H9 (cell line): ENCODE results near the gene TCIRG1. TPM values are rescaled to one million over a fixed set of nuclear protein-coding genes. Genes with fewer than 3 reads are reported as not detected.

Experiments used
- DNase-seq: peaks from one replicate; pipeline ENCODE4 v3.0.0-alpha.2; 2017
- H2AFZ ChIP-seq: one replicate; pipeline ENCODE4 v1.6.1; 2013; ENCODE audit warnings: mild to moderate bottlenecking, low read length, control low read depth, moderate library complexity
- H2AK5ac ChIP-seq: 2 replicates; pipeline ENCODE4 v1.6.1; 2013; ENCODE audit warnings: low read length, control low read depth, mixed read lengths; ENCODE audit not compliant: insufficient read length
- H2BK120ac ChIP-seq: one replicate; pipeline ENCODE4 v1.6.1; 2013; ENCODE audit warnings: low read depth, mild to moderate bottlenecking, low read length, control low read depth, inconsistent platforms; ENCODE audit not compliant: poor library complexity, severe bottlenecking
- H2BK12ac ChIP-seq: 2 replicates; pipeline ENCODE4 v1.6.1; 2013; ENCODE audit warnings: low read length, control low read depth, mixed read lengths, low read depth; ENCODE audit not compliant: insufficient read length
- H2BK15ac ChIP-seq: 2 replicates; pipeline ENCODE4 v1.6.1; 2013; ENCODE audit warnings: low read depth, low read length, control low read depth
- H2BK20ac ChIP-seq: one replicate; pipeline ENCODE4 v1.6.1; 2013; ENCODE audit warnings: low read depth, mild to moderate bottlenecking, low read length, control low read depth, inconsistent platforms; ENCODE audit not compliant: poor library complexity, severe bottlenecking
- H2BK5ac ChIP-seq: 2 replicates; pipeline ENCODE4 v1.6.1; 2013; ENCODE audit warnings: low read length, control low read depth, mixed read lengths; ENCODE audit not compliant: insufficient read length
- H3K14ac ChIP-seq: 2 replicates; pipeline ENCODE4 v1.6.1; 2013; ENCODE audit warnings: low read length, control low read depth; ENCODE audit not compliant: insufficient read depth
- H3K18ac ChIP-seq: 2 replicates; pipeline ENCODE4 v1.6.1; 2013; ENCODE audit warnings: low read depth, mild to moderate bottlenecking, mixed read lengths, low read length, control low read depth; ENCODE audit not compliant: insufficient read length
- H3K23ac ChIP-seq: 2 replicates; pipeline ENCODE4 v1.6.1; 2013; ENCODE audit warnings: low read length, control low read depth, mixed read lengths, low read depth; ENCODE audit not compliant: insufficient read length
- H3K23me2 ChIP-seq: 2 replicates; pipeline ENCODE4 v1.6.1; 2013; ENCODE audit warnings: low read depth, mild to moderate bottlenecking, mixed read lengths, low read length, control low read depth; ENCODE audit not compliant: insufficient read length, poor library complexity, severe bottlenecking
- H3K27ac ChIP-seq: 2 replicates; pipeline ENCODE4 v1.5.1; 2013; ENCODE audit warnings: low read length, control low read depth, mixed read lengths, low read depth; ENCODE audit not compliant: insufficient read length
- H3K27me3 ChIP-seq: 2 replicates; pipeline ENCODE4 v1.6.1; 2013; ENCODE audit warnings: low read length, control low read depth, inconsistent platforms; ENCODE audit not compliant: insufficient read depth
- H3K4ac ChIP-seq: 2 replicates; pipeline ENCODE4 v1.6.1; 2013; ENCODE audit warnings: low read depth, mild to moderate bottlenecking, control low read depth, inconsistent platforms, low read length, moderate library complexity
- H3K4me1 ChIP-seq: 2 replicates; pipeline ENCODE4 v1.6.1; 2013; ENCODE audit warnings: low read length, control low read depth, inconsistent platforms; ENCODE audit not compliant: insufficient read depth
- H3K4me2 ChIP-seq: 2 replicates; pipeline ENCODE4 v1.6.1; 2013; ENCODE audit warnings: low read length, control low read depth, mixed read lengths; ENCODE audit not compliant: insufficient read length, insufficient read depth
- H3K56ac ChIP-seq: 2 replicates; pipeline ENCODE4 v1.6.1; 2013; ENCODE audit warnings: low read depth, mild to moderate bottlenecking, mixed read lengths, low read length, control low read depth; ENCODE audit not compliant: insufficient read length
- H3K79me1 ChIP-seq: 2 replicates; pipeline ENCODE4 v1.6.1; 2013; ENCODE audit warnings: low read depth, mild to moderate bottlenecking, moderate library complexity, low read length, control low read depth, inconsistent platforms; ENCODE audit not compliant: insufficient read depth, poor library complexity, severe bottlenecking
- H3K79me2 ChIP-seq: 2 replicates; pipeline ENCODE4 v1.6.1; 2013; ENCODE audit warnings: low read length, control low read depth, inconsistent platforms; ENCODE audit not compliant: insufficient read depth
- H3K9ac ChIP-seq: 2 replicates; pipeline ENCODE4 v1.6.1; 2013; ENCODE audit warnings: low read length, control low read depth, mixed read lengths; ENCODE audit not compliant: insufficient read length; ENCODE audit errors: extremely low read depth
- H3K9me3 ChIP-seq: one replicate; pipeline ENCODE4 v1.6.1; 2013; ENCODE audit warnings: low read depth, low read length, inconsistent platforms; ENCODE audit not compliant: control insufficient read depth
- H3T11ph ChIP-seq: one replicate; pipeline ENCODE4 v1.6.1; 2013; ENCODE audit warnings: mild to moderate bottlenecking, low read length, control low read depth, inconsistent platforms
- H4K20me1 ChIP-seq: one replicate; pipeline ENCODE4 v1.6.1; 2013; ENCODE audit not compliant: control insufficient read depth, insufficient read length, insufficient read depth
- H4K5ac ChIP-seq: 2 replicates; pipeline ENCODE4 v1.6.1; 2013; ENCODE audit warnings: low read depth, mild to moderate bottlenecking, mixed read lengths, low read length, control low read depth; ENCODE audit not compliant: insufficient read length
- H4K8ac ChIP-seq: replicated peaks from 2 replicates; pipeline ENCODE4 v1.6.1; 2013; ENCODE audit warnings: low read length, control low read depth, mixed read lengths, low read depth; ENCODE audit not compliant: insufficient read length
- H4K91ac ChIP-seq: 2 replicates; pipeline ENCODE4 v1.6.1; 2013; ENCODE audit warnings: low read depth, mild to moderate bottlenecking, moderate library complexity, mixed read lengths, low read length, control low read depth; ENCODE audit not compliant: insufficient read length
- H3K27ac Mint-ChIP-seq, 3 experiments: 2 replicates in 2 of 3; 3 replicates in 1 of 3; pipeline ENCODE4 v1.8.0; 2020 to 2021; ENCODE audit warnings: mixed read lengths in 3 of 3, mild to moderate bottlenecking in 1 of 3, moderate library complexity in 1 of 3
- H3K27me3 Mint-ChIP-seq: 2 replicates; pipeline ENCODE4 v1.8.0; 2021; ENCODE audit warnings: low read depth, mild to moderate bottlenecking, moderate library complexity, mixed read lengths
- H3K36me3 Mint-ChIP-seq, 3 experiments: 2 replicates in 2 of 3; 3 replicates in 1 of 3; pipeline ENCODE4 v1.8.0; 2020 to 2021; ENCODE audit warnings: low read depth in 3 of 3, mixed read lengths in 3 of 3; ENCODE audit not compliant: insufficient read depth in 1 of 3
- H3K4me1 Mint-ChIP-seq, 2 experiments: 2 replicates each; pipeline ENCODE4 v1.8.0; 2020; ENCODE audit warnings: mixed read lengths in 2 of 2
- H3K4me3 Mint-ChIP-seq, 2 experiments: 2 replicates in 1 of 2; 3 replicates in 1 of 2; pipeline ENCODE4 v1.8.0; 2020 to 2021; ENCODE audit warnings: mild to moderate bottlenecking in 2 of 2, mixed read lengths in 2 of 2, moderate library complexity in 1 of 2
- H3K9me3 Mint-ChIP-seq, 2 experiments: 2 replicates in 1 of 2; 3 replicates in 1 of 2; pipeline ENCODE4 v1.8.0; 2020; ENCODE audit warnings: mild to moderate bottlenecking in 2 of 2, mixed read lengths in 2 of 2, moderate library complexity in 1 of 2
- CTCF ChIP-seq: fragments of 200-600 bp; sonication (generic); conservative IDR thresholded peaks from 3 replicates; pipeline ENCODE4 v1.8.0; 2021; ENCODE audit warnings: antibody characterized with exemption, mild to moderate bottlenecking
- WGBS: extraction: QIAGEN DNeasy Blood & Tissue Kit; methylation state at CpG from one replicate; pipeline ENCODE4 v1.1.7; 2013; ENCODE audit warnings: missing lambda C conversion rate, low lambda C conversion rate, mixed read lengths; ENCODE audit not compliant: insufficient read length; ENCODE audit errors: extremely low coverage; 5-methylcytosine and 5-hydroxymethylcytosine counted together
- total RNA-seq: library from RNA; stranded (reverse); gene quantifications from 2 replicates; pipeline ENCODE4 v1.2.1, GENCODE V29; 2021

Gene TCIRG1
- total RNA-seq, 1 experiment from 2014 or later = 24.4 TPM

- H2AFZ ChIP-seq = no peak overlapping the region
- H3K23ac ChIP-seq = no peak overlapping the region
- H3K56ac ChIP-seq = no peak overlapping the region
- H3K4me1 Mint-ChIP-seq = peaks cover 16 to 36% of the 10 kb centered on the region in 2 experiments
- H3K27me3 Mint-ChIP-seq = peaks cover 2% of the 10 kb centered on the region
- H3K9ac ChIP-seq = no peak overlapping the region
- H3K79me2 ChIP-seq = no peaks in the 10 kb centered on the region
- no peaks in the 10 kb centered on the region for H3K9me3 ChIP-seq
- H3K4ac ChIP-seq = no peak overlapping the region
- H3K4me1 ChIP-seq = no peaks in the 10 kb centered on the region
- no peak overlapping the region for H2BK12ac ChIP-seq
- WGBS = no CpG with 5 or more reads among the region's 16 CpGs
- peaks cover 0 to 5% of the 10 kb centered on the region in 2 experiments; a peak in 1 of 5 replicates for H3K9me3 Mint-ChIP-seq
- H3K79me1 ChIP-seq = no peaks in the 10 kb centered on the region
- H4K91ac ChIP-seq = no peak overlapping the region
- no peak overlapping the region for H4K5ac ChIP-seq
- no peak overlapping the region for H2BK15ac ChIP-seq
- H2BK120ac ChIP-seq = no peak overlapping the region
- no peak overlapping the region for H3K4me3 Mint-ChIP-seq
- no peak overlapping the region for H2BK20ac ChIP-seq
- no peak overlapping the region for H3T11ph ChIP-seq
- no peak overlapping the region for H3K4me2 ChIP-seq
- no peak overlapping the region for H3K27ac Mint-ChIP-seq
- H2BK5ac ChIP-seq = no peak overlapping the region
- H2AK5ac ChIP-seq = no peak overlapping the region
- no peak for DNase-seq
- H4K20me1 ChIP-seq = no peaks in the 10 kb centered on the region
- no peak overlapping the region for H3K14ac ChIP-seq
- H3K27me3 ChIP-seq = no peaks in the 10 kb centered on the region
- no peaks in the 10 kb centered on the region for H3K23me2 ChIP-seq
- H3K18ac ChIP-seq = no peak overlapping the region
- no peak for TF ChIP-seq CTCF
- no peaks in the 10 kb centered on the region; a peak in 1 of 7 replicates for H3K36me3 Mint-ChIP-seq
- H3K27ac ChIP-seq = no peak overlapping the region
- H4K8ac ChIP-seq = no peak overlapping the region
Observed at GRCh38 chr11:68012843-68013610, 25.8 kb upstream of the TCIRG1 start.
